ENCODE results near the gene FRMPD4.

FRMPD4 gene

DNA sequence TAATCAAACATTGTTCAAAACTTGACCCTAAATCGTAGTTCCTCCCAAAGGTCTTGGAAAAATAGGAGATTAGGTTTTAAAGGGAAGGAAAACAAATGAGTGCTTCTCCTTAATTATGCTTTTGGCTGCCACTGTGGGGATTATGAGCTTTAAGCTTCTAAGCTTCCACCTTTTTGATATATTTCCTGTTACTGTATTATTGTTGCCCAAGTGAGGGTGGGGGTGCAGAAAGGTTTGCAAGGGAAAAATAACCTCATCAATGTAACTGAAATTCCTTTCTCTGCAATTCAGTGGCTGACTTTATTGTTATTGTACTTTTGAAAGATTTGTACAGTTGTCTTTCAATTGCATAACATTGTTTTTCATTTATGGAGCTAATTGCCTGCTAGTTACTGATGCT is 285.1 kb downstream of the FRMPD4 start:
- TF ChIP-seq EZH2 (optimal IDR thresholded peaks at IDR 0.05; ENCODE audit: low read depth, low read length) (no peak), EZH2phosphoT487 (IDR thresholded peaks at IDR 0.05; ENCODE audit: low read length) (no peak), CTCF (IDR thresholded peaks at IDR 0.05; ENCODE audit: low read length) (no peak)
- Histone ChIP-seq H3K27ac (ENCODE audit: low read length) (no peak overlapping the region), H3K27me3 (replicated peaks; ENCODE audit: insufficient read depth, low read length) (no peaks in the 10 kb centered on the region)

DNA sequence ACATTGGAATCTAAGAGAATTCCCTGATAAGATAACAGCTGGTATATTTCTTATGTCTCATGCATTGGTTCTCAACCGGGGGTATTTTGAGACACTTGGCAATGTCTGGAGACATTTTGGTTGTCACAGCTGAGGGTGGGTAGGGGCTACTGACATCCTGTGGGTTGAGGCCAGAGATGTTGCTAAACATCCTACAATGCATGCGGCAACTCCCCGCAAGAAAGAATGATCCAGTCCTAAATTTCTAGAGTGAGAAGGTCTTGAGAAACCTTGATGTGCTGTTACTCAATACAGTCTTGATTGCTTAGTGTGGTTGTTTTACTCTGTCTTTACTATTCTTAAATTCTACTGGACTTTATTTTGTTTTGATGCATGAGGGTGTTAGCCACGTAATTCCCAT is 287.2 kb downstream of the FRMPD4 start:
- no peaks in the 10 kb centered on the region for H3K36me3 ChIP-seq (replicated peaks; ENCODE audit: insufficient read depth, low read length)
- no peaks in the 10 kb centered on the region for H4K20me1 ChIP-seq (ENCODE audit: insufficient read depth, low read length)
- no peaks in the 10 kb centered on the region for H3F3A ChIP-seq (ENCODE audit: insufficient read depth, low read length)
- H3K27me3 ChIP-seq (replicated peaks; ENCODE audit: insufficient read depth, low read length), result no peaks in the 10 kb centered on the region
- no peak overlapping the region for H3K9ac ChIP-seq (ENCODE audit: low read length)
- no peak for DNase-seq
- no peaks in the 10 kb centered on the region for H3K4me1 ChIP-seq (ENCODE audit: low read length)
- H3K9me2 ChIP-seq (replicated peaks; ENCODE audit: insufficient read depth, low read length), result no peaks in the 10 kb centered on the region
- no peak overlapping the region for H2AFZ ChIP-seq (ENCODE audit: low read length)
- no peak overlapping the region for H3K4me2 ChIP-seq (ENCODE audit: low read depth, low read length)
- H3K4me3 ChIP-seq (ENCODE audit: low read length), result no peak overlapping the region
- H3K27ac ChIP-seq (ENCODE audit: low read length), result no peak overlapping the region
- no peaks in the 10 kb centered on the region for H3K9me3 ChIP-seq (replicated peaks; ENCODE audit: insufficient read depth, low read length)
- no peaks in the 10 kb centered on the region for H3K79me2 ChIP-seq (ENCODE audit: low read length)
- TF ChIP-seq EZH2phosphoT487 (IDR thresholded peaks at IDR 0.05; ENCODE audit: low read length), result no peak

More for the DNA sequence above, 285.1 kb downstream of the FRMPD4 start:
- Histone ChIP-seq H3K4me1 (ENCODE audit: low read length) (no peaks in the 10 kb centered on the region), H3K9me2 (replicated peaks; ENCODE audit: insufficient read depth, low read length) (no peaks in the 10 kb centered on the region), H3K79me2 (ENCODE audit: low read length) (no peaks in the 10 kb centered on the region), H3F3A (ENCODE audit: insufficient read depth, low read length) (no peaks in the 10 kb centered on the region), H2AFZ (ENCODE audit: low read length) (no peak overlapping the region), H3K36me3 (replicated peaks; ENCODE audit: insufficient read depth, low read length) (no peaks in the 10 kb centered on the region), H3K9ac (ENCODE audit: low read length) (no peak overlapping the region), H3K4me2 (ENCODE audit: low read depth, low read length) (no peak overlapping the region), H3K9me3 (replicated peaks; ENCODE audit: insufficient read depth, low read length) (no peaks in the 10 kb centered on the region), H3K4me3 (ENCODE audit: low read length) (no peak overlapping the region), H4K20me1 (ENCODE audit: insufficient read depth, low read length) (no peaks in the 10 kb centered on the region)
- DNase-seq, result no peak

DNA sequence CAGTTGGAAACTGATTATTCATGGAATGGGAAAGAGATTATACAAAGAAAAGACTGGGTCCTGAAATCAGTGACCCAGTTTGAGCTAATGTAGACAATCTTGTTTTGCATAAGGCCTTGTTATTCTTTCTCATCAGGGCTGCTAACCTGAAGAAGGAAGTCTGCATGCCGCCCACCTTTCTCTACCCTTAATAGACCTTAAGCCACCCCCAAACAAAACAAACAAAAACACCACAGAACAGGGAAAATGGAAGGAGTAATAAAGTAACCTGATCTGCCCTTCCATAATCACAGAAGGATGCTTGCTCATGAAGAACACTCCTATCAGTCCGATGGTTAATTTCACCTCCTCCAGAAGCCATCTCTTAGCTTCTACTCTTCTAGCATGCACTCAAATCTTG is 288.1 kb downstream of the FRMPD4 start:
- no peaks in the 10 kb centered on the region for H3K36me3 ChIP-seq (replicated peaks; ENCODE audit: insufficient read depth, low read length)
- H3K9me2 ChIP-seq (replicated peaks; ENCODE audit: insufficient read depth, low read length), result no peaks in the 10 kb centered on the region
- H3K4me2 ChIP-seq (ENCODE audit: low read depth, low read length), result no peak overlapping the region
- H4K20me1 ChIP-seq (ENCODE audit: insufficient read depth, low read length), result no peaks in the 10 kb centered on the region
- H3K4me1 ChIP-seq (ENCODE audit: low read length), result no peaks in the 10 kb centered on the region
- no peak for DNase-seq
- no peak overlapping the region for H2AFZ ChIP-seq (ENCODE audit: low read length)
- no peak overlapping the region for H3K27ac ChIP-seq (ENCODE audit: low read length)
- no peaks in the 10 kb centered on the region for H3K79me2 ChIP-seq (ENCODE audit: low read length)
- no peaks in the 10 kb centered on the region for H3F3A ChIP-seq (ENCODE audit: insufficient read depth, low read length)
- H3K9ac ChIP-seq (ENCODE audit: low read length), result no peak overlapping the region
- no peaks in the 10 kb centered on the region for H3K9me3 ChIP-seq (replicated peaks; ENCODE audit: insufficient read depth, low read length)
- H3K4me3 ChIP-seq (ENCODE audit: low read length), result no peak overlapping the region
- H3K27me3 ChIP-seq (replicated peaks; ENCODE audit: insufficient read depth, low read length), result no peaks in the 10 kb centered on the region
- TF ChIP-seq CTCF (IDR thresholded peaks at IDR 0.05; ENCODE audit: low read length) (no peak), EZH2 (optimal IDR thresholded peaks at IDR 0.05; ENCODE audit: low read depth, low read length) (no peak), EZH2phosphoT487 (IDR thresholded peaks at IDR 0.05; ENCODE audit: low read length) (no peak)

DNA sequence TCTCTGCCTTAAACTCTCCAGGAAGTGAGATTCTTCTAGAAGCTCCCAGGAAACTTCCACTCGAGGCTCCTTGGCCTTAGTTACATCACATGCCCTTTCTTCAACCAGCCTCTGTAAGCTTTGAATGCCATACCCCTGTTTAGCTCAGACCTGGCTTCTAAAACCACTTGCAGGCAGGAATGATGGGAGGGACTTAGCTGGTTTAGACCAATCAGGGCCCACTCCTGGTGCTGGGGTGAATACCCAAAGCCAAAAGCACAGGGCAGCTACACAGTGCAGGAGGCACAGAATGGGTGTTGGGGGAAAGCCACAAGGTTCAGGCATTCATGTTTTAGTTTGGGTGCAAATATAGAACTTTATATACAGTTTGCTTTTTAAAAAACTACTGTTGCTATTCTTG is 296.2 kb downstream of the FRMPD4 start:
- H2AFZ ChIP-seq (ENCODE audit: low read length), result no peak overlapping the region
- no peaks in the 10 kb centered on the region for H3K36me3 ChIP-seq (replicated peaks; ENCODE audit: insufficient read depth, low read length)
- no peak overlapping the region for H3K27ac ChIP-seq (ENCODE audit: low read length)
- H3K4me1 ChIP-seq (ENCODE audit: low read length), result no peaks in the 10 kb centered on the region
- no peaks in the 10 kb centered on the region for H3K9me2 ChIP-seq (replicated peaks; ENCODE audit: insufficient read depth, low read length)
- DNase-seq, result no peak
- H3K27me3 ChIP-seq (replicated peaks; ENCODE audit: insufficient read depth, low read length), result no peaks in the 10 kb centered on the region
- no peaks in the 10 kb centered on the region for H3K9me3 ChIP-seq (replicated peaks; ENCODE audit: insufficient read depth, low read length)
- no peaks in the 10 kb centered on the region for H3F3A ChIP-seq (ENCODE audit: insufficient read depth, low read length)
- H4K20me1 ChIP-seq (ENCODE audit: insufficient read depth, low read length), result no peaks in the 10 kb centered on the region
- H3K79me2 ChIP-seq (ENCODE audit: low read length), result no peaks in the 10 kb centered on the region
- H3K4me2 ChIP-seq (ENCODE audit: low read depth, low read length), result no peak overlapping the region
- TF ChIP-seq CTCF (IDR thresholded peaks at IDR 0.05; ENCODE audit: low read length), result no peak
- TF ChIP-seq EZH2phosphoT487 (IDR thresholded peaks at IDR 0.05; ENCODE audit: low read length), result no peak
- TF ChIP-seq EZH2 (optimal IDR thresholded peaks at IDR 0.05; ENCODE audit: low read depth, low read length), result no peak
- H3K9ac ChIP-seq (ENCODE audit: low read length), result no peak overlapping the region
- H3K4me3 ChIP-seq (ENCODE audit: low read length), result no peak overlapping the region
